NOMO-1 treated with DMSO at 0.1 percent for 48 hours (cell line): ENCODE results near the gene SAP30BP.

Source experiments
- DNase-seq: peaks from one replicate; lab custom pipeline; 2025; ENCODE audit not compliant: unreplicated experiment; lab: John Stamatoyannopoulos, UW

Gene SAP30BP

GRCh38 chr17:75707079-75707571 is 40.0 kb downstream of the SAP30BP start:
- no peak for DNase-seq

GRCh38 chr17:75712446-75712845 is 45.3 kb downstream of the SAP30BP start:
- DNase-seq: no peak

GRCh38 chr17:75719732-75720131 is 52.6 kb downstream of the SAP30BP start:
- no peak for DNase-seq

GRCh38 chr17:75720656-75721462 is 53.7 kb downstream of the SAP30BP start, which contains the start of gene ITGB4:
Gene ITGB4 (plus strand): TSS chr17:75721459. CDS start chr17:75724704, 3,245 bp downstream.
- DNase-seq: no peak

- DNase-seq: no peak
Observed at GRCh38 chr17:75721463-75722011, 54.4 kb downstream of the SAP30BP start.

GRCh38 chr17:75722076-75722475 is 54.9 kb downstream of the SAP30BP start:
- DNase-seq: no peak

GRCh38 chr17:75722542-75723095 is 55.5 kb downstream of the SAP30BP start:
- no peak for DNase-seq

GRCh38 chr17:75723171-75723930 is 56.2 kb downstream of the SAP30BP start:
- no peak for DNase-seq

- DNase-seq: no peak
Observed at GRCh38 chr17:75724016-75725003, 57.2 kb downstream of the SAP30BP start.

GRCh38 chr17:75725504-75725903 is 58.4 kb downstream of the SAP30BP start:
- DNase-seq: no peak

GRCh38 chr17:75727391-75727790 is 60.3 kb downstream of the SAP30BP start:
- DNase-seq: no peak

GRCh38 chr17:75729351-75729750 is 62.2 kb downstream of the SAP30BP start:
- DNase-seq: no peak

GRCh38 chr17:75730065-75730464 is 62.9 kb downstream of the SAP30BP start:
- DNase-seq: no peak

GRCh38 chr17:75731086-75731715 is 64.1 kb downstream of the SAP30BP start:
- DNase-seq: no peak

- no peak for DNase-seq
Observed at GRCh38 chr17:75731716-75732498, 64.8 kb downstream of the SAP30BP start.

- no peak for DNase-seq
Observed at GRCh38 chr17:75733471-75733870, 66.3 kb downstream of the SAP30BP start.

GRCh38 chr17:75734674-75735294 is 67.6 kb downstream of the SAP30BP start:
- DNase-seq: no peak

GRCh38 chr17:75736173-75736835 is 69.2 kb downstream of the SAP30BP start:
- no peak for DNase-seq
